A673 (cell line): ENCODE measurements around the gene DMBX1. TPM values are rescaled to one million over a fixed set of nuclear protein-coding genes. Genes with fewer than 3 reads are reported as not detected.

Source experiments
- BruUV-seq: library from RNA; stranded (reverse); fragments of 400-500 nt; replicated peaks from 2 replicates; lab custom pipeline; 2021; lab: Mats Ljungman, UMichigan
- CTCF ChIA-PET: fragments of 300-600 bp; sonication (Branson Sonifier 250); formaldehyde crosslinking; loops from one replicate; lab custom pipeline; 2022; ENCODE audit warnings: antibody characterized with exemption; lab: Charles Lee
- POLR2A ChIA-PET: fragments of 300-600 bp; sonication (Branson Sonifier 250); formaldehyde crosslinking; loops from one replicate; lab custom pipeline; 2022; ENCODE audit warnings: antibody characterized with exemption; ENCODE audit not compliant: low non-redundant PET; lab: Charles Lee
- DNase-seq: peaks from one replicate; pipeline ENCODE4 v3.0.0-alpha.2; 2015; ENCODE audit warnings: low spot score
- H3K27ac ChIP-seq: fragments of 200-600 bp; sonication (generic); 2 replicates; pipeline ENCODE4 v1.5.1; 2016; ENCODE audit warnings: mixed run types, low read depth, mild to moderate bottlenecking, mixed read lengths, antibody characterized with exemption, low read length; ENCODE audit not compliant: poor library complexity, severe bottlenecking
- H3K27me3 ChIP-seq: fragments of 200-600 bp; sonication (generic); replicated peaks from 2 replicates; pipeline ENCODE4 v1.6.1; 2017; ENCODE audit warnings: mixed run types, low read depth, mild to moderate bottlenecking, mixed read lengths, antibody characterized with exemption, low read length; ENCODE audit not compliant: insufficient read depth, poor library complexity
- H3K36me3 ChIP-seq: fragments of 200-600 bp; sonication (generic); 2 replicates; pipeline ENCODE4 v1.6.1; 2016; ENCODE audit warnings: mixed run types, mild to moderate bottlenecking, mixed read lengths, antibody characterized with exemption, low read length; ENCODE audit not compliant: insufficient read depth, poor library complexity, severe bottlenecking
- H3K4me1 ChIP-seq: fragments of 200-600 bp; sonication (generic); 2 replicates; pipeline ENCODE4 v1.6.1; 2017; ENCODE audit warnings: mixed run types, mild to moderate bottlenecking, mixed read lengths, antibody characterized with exemption, low read length; ENCODE audit not compliant: insufficient read depth, poor library complexity, severe bottlenecking
- H3K4me3 ChIP-seq: fragments of 200-600 bp; sonication (generic); 2 replicates; pipeline ENCODE4 v1.5.1; 2016; ENCODE audit warnings: low read depth, mixed run types, mild to moderate bottlenecking, mixed read lengths, low read length; ENCODE audit not compliant: poor library complexity, severe bottlenecking
- H3K9me3 ChIP-seq: fragments of 200-600 bp; sonication (generic); 2 replicates; pipeline ENCODE4 v1.6.1; 2016; ENCODE audit warnings: mixed run types, low read depth, mild to moderate bottlenecking, mixed read lengths, antibody characterized with exemption, low read length; ENCODE audit not compliant: poor library complexity, severe bottlenecking
- CTCF ChIP-seq: fragments of 300-800, 200-600 bp; sonication (generic); conservative IDR thresholded peaks from 2 replicates; pipeline ENCODE4 v1.5.1; 2017; ENCODE audit warnings: low read depth, mild to moderate bottlenecking, antibody characterized with exemption, low read length, moderate library complexity, mixed read lengths
- EZH2 ChIP-seq: fragments of 200-600 bp; sonication (generic); IDR thresholded peaks from 2 replicates; pipeline ENCODE4 v1.6.1; 2017; ENCODE audit warnings: borderline replicate concordance, low read depth, mild to moderate bottlenecking, mixed read lengths, antibody characterized with exemption, low read length; ENCODE audit not compliant: poor library complexity, severe bottlenecking
- intact Hi-C: fragments of 100-400 bp; cut with micrococcal nuclease; formaldehyde crosslinking; loops from one replicate; pipeline ENCODE4 v1.10.0; 2022; ENCODE audit not compliant: unreplicated experiment
- total RNA-seq: library from RNA; stranded (reverse); gene quantifications from 2 replicates; pipeline ENCODE4 v1.2.3, GENCODE V29; 2021

Gene DMBX1
- total RNA-seq, 1 experiment from 2014 or later, result 0.69 TPM

- no peak for TF ChIP-seq EZH2
- Histone ChIP-seq H3K9me3 (no peaks in the 10 kb centered on the region), H3K36me3 (no peaks in the 10 kb centered on the region), H3K27me3 (no peaks in the 10 kb centered on the region), H3K27ac (no peak overlapping the region), H3K4me3 (no peak overlapping the region), H3K4me1 (no peaks in the 10 kb centered on the region)
- intact Hi-C loops, result no loop called here
- POLR2A ChIA-PET, result no interaction called here
- no TSS peak for BruUV-seq
- DNase-seq, result no peak
- CTCF ChIA-PET, result no interaction called here
Measured at GRCh38 chr1:46510998-46511365, 21.3 kb downstream of the DMBX1 start.

- BruUV-seq, result no TSS peak
- intact Hi-C loops, result no loop called here
- Histone ChIP-seq H3K9me3 (no peaks in the 10 kb centered on the region), H3K36me3 (no peaks in the 10 kb centered on the region), H3K4me3 (no peak overlapping the region), H3K27ac (no peak overlapping the region), H3K4me1 (peaks cover 10% of the 10 kb centered on the region), H3K27me3 (no peaks in the 10 kb centered on the region)
- TF ChIP-seq CTCF (no peak), EZH2 (no peak)
- ChIA-PET POLR2A (no interaction called here), CTCF (no interaction called here)
- DNase-seq, result no peak
Measured at GRCh38 chr1:46512135-46512791, 22.6 kb downstream of the DMBX1 start.

- no peak for TF ChIP-seq CTCF
- no peak for TF ChIP-seq EZH2
- Histone ChIP-seq H3K9me3 (no peaks in the 10 kb centered on the region), H3K4me3 (no peak overlapping the region), H3K4me1 (peaks cover 12% of the 10 kb centered on the region), H3K27me3 (no peaks in the 10 kb centered on the region), H3K36me3 (no peaks in the 10 kb centered on the region), H3K27ac (no peak overlapping the region)
- no peak for DNase-seq
- POLR2A ChIA-PET, result no interaction called here
- CTCF ChIA-PET, result no interaction called here
- no TSS peak for BruUV-seq
- intact Hi-C loops, result no loop called here
Measured at GRCh38 chr1:46512792-46513190, 23.2 kb downstream of the DMBX1 start.

GRCh38 chr1:46513536-46513935 is 23.9 kb downstream of the DMBX1 start:
- Histone ChIP-seq H3K4me1 (peaks cover 12% of the 10 kb centered on the region), H3K4me3 (no peak overlapping the region), H3K36me3 (no peaks in the 10 kb centered on the region), H3K27ac (no peak overlapping the region), H3K27me3 (no peaks in the 10 kb centered on the region), H3K9me3 (no peaks in the 10 kb centered on the region)
- ChIA-PET POLR2A (no interaction called here), CTCF (no interaction called here)
- no TSS peak for BruUV-seq
- DNase-seq, result no peak
- intact Hi-C loops, result no loop called here
- TF ChIP-seq EZH2, result no peak
- no peak for TF ChIP-seq CTCF
